Small intestine (tissue), 7 donors: ENCODE measurements around the gene CYP27B1. TPM values are rescaled to one million over a fixed set of nuclear protein-coding genes. Genes with fewer than 3 reads are reported as not detected.
A peak's percentile ranks its signal among the peaks of the same experiment; 100 is the strongest.

Experiments used
- DNase-seq, 2 donors: peaks; one replicate each; pipeline versions ENCODE4 v3.0.0 to v3.0.0-alpha.2; 2013
- FAIRE-seq: peaks from 2 replicates; lab custom pipeline; 2012; peaks lifted over from hg19 to GRCh38; lab: Jason Lieb, UNC
- H3K27ac ChIP-seq, 3 donors: one replicate each; pipeline ENCODE4 v1.5.1; 2013; ENCODE audit warnings: low read length in 2 of 3, mild to moderate bottlenecking in 2 of 3, control low read depth in 1 of 3, inconsistent platforms in 1 of 3, low read depth in 1 of 3, moderate library complexity in 1 of 3
- H3K27me3 ChIP-seq, 3 donors: one replicate each; pipeline ENCODE4 v1.6.1; 2013; ENCODE audit warnings: low read length in 3 of 3, inconsistent platforms in 1 of 3; ENCODE audit not compliant: control insufficient read depth in 3 of 3, insufficient read depth in 3 of 3
- H3K36me3 ChIP-seq, 3 donors: one replicate each; pipeline ENCODE4 v1.6.1; 2013; ENCODE audit warnings: low read length in 3 of 3, inconsistent platforms in 1 of 3, low read depth in 1 of 3, mild to moderate bottlenecking in 1 of 3, moderate library complexity in 1 of 3; ENCODE audit not compliant: control insufficient read depth in 3 of 3, insufficient read depth in 2 of 3
- H3K4me1 ChIP-seq, 3 donors: one replicate each; pipeline ENCODE4 v1.6.1; 2013; ENCODE audit warnings: low read length in 2 of 3, inconsistent platforms in 1 of 3, low read depth in 1 of 3, mild to moderate bottlenecking in 1 of 3, moderate library complexity in 1 of 3; ENCODE audit not compliant: control insufficient read depth in 3 of 3, insufficient read depth in 2 of 3
- H3K4me3 ChIP-seq, 3 donors: one replicate each; pipeline ENCODE4 v1.5.1; 2013; ENCODE audit warnings: low read length in 3 of 3, control low read depth in 1 of 3, inconsistent platforms in 1 of 3, low read depth in 1 of 3, mild to moderate bottlenecking in 1 of 3, moderate library complexity in 1 of 3
- H3K9me3 ChIP-seq, 2 donors: one replicate each; pipeline ENCODE4 v1.6.1; 2013; ENCODE audit warnings: low read depth in 1 of 2, low read length in 1 of 2; ENCODE audit not compliant: control insufficient read depth in 2 of 2, insufficient read depth in 1 of 2
- WGBS, 3 donors: extraction: QIAGEN DNeasy Blood & Tissue Kit; methylation state at CpG; one replicate each; pipeline ENCODE4 v1.1.7; 2013; 5-methylcytosine and 5-hydroxymethylcytosine counted together
- polyA plus RNA-seq, 4 donors: library from polyadenylated mRNA; stranded (reverse) in 3 of 4; unstranded in 1 of 4; fragments of 200-250 nt in 3 of 4; fragments of 120-200 nt in 1 of 4; gene quantifications; one replicate each; pipeline versions ENCODE4 v1.2.1 to v1.2.3, GENCODE V29; 2013
- donor health status: healthy with polysubstance abuse.
- donor health status: control.
- donor health status: control.
- donor health status: Bipolar disorder and iron deficiency.
- donor health status: healthy.

Gene CYP27B1
- polyA plus RNA-seq, 4 donors: 0.27 to 1.7 (median 1.2) TPM

DNA sequence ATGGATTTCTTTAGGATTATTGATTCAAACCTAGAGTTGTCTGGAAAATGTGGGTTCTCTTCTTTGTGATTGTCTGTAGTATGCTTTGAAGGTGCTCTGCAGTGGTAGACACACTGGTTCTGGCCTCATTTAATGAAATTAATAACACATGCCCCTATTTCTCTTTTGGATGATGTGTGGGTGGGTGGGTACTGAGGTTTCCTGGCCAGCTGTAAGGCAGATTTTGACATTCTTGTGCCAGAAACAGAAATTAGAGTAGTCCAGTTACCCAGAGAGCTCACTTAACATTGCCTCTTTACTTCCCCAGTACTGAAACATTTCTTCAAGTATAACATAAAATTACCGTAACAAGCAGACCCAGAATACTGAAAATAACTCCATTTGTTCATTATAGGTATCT, 30.1 kb upstream of the CYP27B1 start:
- FAIRE-seq: no peak

DNA sequence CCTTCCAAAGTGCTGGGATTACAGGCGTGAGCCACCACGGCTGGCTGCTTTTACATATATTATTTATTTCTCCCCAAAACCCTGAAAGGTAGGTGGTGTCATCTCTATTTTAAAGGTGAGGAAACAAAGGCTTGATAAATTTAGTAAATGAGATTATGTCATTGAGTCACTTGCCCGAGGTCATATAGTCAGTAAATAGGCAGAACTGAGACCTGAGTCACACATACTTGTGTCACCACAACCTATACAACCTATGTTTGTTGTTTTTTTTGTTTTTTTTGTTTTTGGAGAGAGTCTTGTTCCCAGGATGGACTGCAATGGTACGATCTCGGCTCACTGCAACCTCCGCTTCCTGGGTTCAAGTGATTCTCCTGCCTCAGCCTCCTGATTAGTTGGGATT, 28.5 kb upstream of the CYP27B1 start:
- H3K27me3 ChIP-seq: no peaks in the 10 kb centered on the region
- peaks cover 12 to 36% (median 22%) of the 10 kb centered on the region in 3 donors for H3K36me3 ChIP-seq
- H3K4me1 ChIP-seq: no peaks in the 10 kb centered on the region
- H3K4me3 ChIP-seq: no peak overlapping the region
- FAIRE-seq (no peak), DNase-seq (no peak)
- WGBS, 3 donors: 92 to 95% (median 93%) methylated on average over 6 of the region's 6 CpGs
- H3K27ac ChIP-seq: no peak overlapping the region
- H3K9me3 ChIP-seq: no peaks in the 10 kb centered on the region

More for the DNA sequence above, 30.1 kb upstream of the CYP27B1 start:
- no peaks in the 10 kb centered on the region for H3K4me1 ChIP-seq
- no peak overlapping the region for H3K27ac ChIP-seq
- no peak for DNase-seq
- WGBS, 3 donors: 96 to 100% (median 97%) methylated on average over 1 of the region's 1 CpG
- H3K27me3 ChIP-seq: no peaks in the 10 kb centered on the region
- H3K4me3 ChIP-seq: no peak overlapping the region
- no peaks in the 10 kb centered on the region for H3K9me3 ChIP-seq
- peaks cover 13 to 36% (median 23%) of the 10 kb centered on the region in 3 donors for H3K36me3 ChIP-seq

DNA sequence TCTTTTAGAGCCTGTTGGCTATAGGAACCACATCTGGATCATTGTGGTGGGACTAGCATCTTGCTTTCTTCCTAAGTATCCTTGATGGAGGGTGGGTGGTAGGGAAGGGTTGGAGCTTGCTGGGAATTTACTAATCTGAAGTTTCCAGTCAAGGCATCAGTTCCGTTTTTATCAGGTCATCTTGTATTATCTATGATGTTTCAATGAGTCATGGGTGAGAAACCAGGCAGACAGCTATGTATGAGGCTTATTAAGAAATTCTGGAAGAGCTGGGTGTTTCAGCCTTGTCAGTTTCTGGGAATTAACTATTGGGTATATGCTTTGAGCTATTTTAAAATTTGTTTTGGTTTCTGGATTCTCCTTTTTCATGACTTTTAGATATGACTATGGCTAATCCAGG, 27.0 kb upstream of the CYP27B1 start:
- H3K9me3 ChIP-seq: no peaks in the 10 kb centered on the region
- H3K27me3 ChIP-seq: no peaks in the 10 kb centered on the region
- WGBS, 3 donors: 16 to 36% (median 31%) methylated on average over 1 of the region's 1 CpG
- no peaks in the 10 kb centered on the region for H3K4me1 ChIP-seq
- FAIRE-seq (no peak), DNase-seq (no peak)
- H3K27ac ChIP-seq: no peak overlapping the region
- peaks cover 12 to 43% (median 15%) of the 10 kb centered on the region in 3 donors for H3K36me3 ChIP-seq
- no peak overlapping the region for H3K4me3 ChIP-seq

DNA sequence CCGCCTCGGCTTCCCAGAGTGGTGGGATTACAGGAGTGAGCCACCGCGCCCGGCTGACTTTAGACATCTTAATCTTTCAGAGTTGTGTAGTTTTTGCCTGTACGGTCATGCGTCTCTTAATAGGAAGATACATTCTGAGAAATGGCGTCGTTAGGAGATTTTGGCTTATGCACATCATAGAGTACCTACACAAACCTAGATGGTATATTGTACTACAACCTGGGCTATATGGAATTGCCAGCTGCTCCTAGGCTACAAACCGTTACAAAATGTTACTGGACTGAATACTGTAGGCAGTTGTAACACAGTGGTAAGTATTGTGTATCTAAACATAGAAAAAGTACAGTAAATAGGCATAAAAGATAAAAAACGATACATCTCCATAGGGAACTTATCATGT, 17.0 kb upstream of the CYP27B1 start:
- H3K4me1 ChIP-seq: peaks cover 0 to 7% (median 2%) of the 10 kb centered on the region in 3 donors
- no peak overlapping the region for H3K4me3 ChIP-seq
- 88 to 94% (median 93%) methylated on average over 11 of the region's 11 CpGs for WGBS, 3 donors
- no peaks in the 10 kb centered on the region for H3K27me3 ChIP-seq
- peaks cover 5 to 30% (median 9%) of the 10 kb centered on the region in 3 donors for H3K36me3 ChIP-seq
- no peaks in the 10 kb centered on the region for H3K9me3 ChIP-seq
- H3K27ac ChIP-seq: no peak overlapping the region
- FAIRE-seq: no peak
- DNase-seq: no peak

DNA sequence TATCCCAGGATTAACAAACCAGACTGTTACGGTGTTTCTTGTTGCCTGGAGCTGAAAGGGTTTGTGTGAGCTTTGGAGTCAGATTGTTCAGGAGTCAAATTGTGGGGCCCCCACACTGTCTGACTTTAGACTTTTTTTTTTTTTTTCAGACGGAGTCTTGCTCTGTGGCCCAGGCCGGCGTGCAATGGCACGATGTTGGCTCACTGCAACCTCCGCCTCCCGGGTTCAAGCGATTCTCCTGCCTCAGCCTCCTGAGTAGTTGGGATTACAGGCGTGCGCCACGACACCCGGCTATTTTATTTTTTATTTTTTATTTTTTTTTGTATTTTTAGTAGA, 16.6 kb upstream of the CYP27B1 start:
- peak overlapping the region; percentile 64 to 99 (median 67) for H3K4me3 ChIP-seq
- H3K27me3 ChIP-seq: no peaks in the 10 kb centered on the region
- no peak overlapping the region for H3K27ac ChIP-seq
- no peaks in the 10 kb centered on the region for H3K9me3 ChIP-seq
- WGBS, 3 donors: 79 to 84% (median 81%) methylated on average over 12 of the region's 12 CpGs
- FAIRE-seq (no peak), DNase-seq (no peak)
- H3K4me1 ChIP-seq: peaks cover 0 to 7% (median 2%) of the 10 kb centered on the region in 3 donors
- H3K36me3 ChIP-seq: peaks cover 5 to 27% (median 9%) of the 10 kb centered on the region in 3 donors

DNA sequence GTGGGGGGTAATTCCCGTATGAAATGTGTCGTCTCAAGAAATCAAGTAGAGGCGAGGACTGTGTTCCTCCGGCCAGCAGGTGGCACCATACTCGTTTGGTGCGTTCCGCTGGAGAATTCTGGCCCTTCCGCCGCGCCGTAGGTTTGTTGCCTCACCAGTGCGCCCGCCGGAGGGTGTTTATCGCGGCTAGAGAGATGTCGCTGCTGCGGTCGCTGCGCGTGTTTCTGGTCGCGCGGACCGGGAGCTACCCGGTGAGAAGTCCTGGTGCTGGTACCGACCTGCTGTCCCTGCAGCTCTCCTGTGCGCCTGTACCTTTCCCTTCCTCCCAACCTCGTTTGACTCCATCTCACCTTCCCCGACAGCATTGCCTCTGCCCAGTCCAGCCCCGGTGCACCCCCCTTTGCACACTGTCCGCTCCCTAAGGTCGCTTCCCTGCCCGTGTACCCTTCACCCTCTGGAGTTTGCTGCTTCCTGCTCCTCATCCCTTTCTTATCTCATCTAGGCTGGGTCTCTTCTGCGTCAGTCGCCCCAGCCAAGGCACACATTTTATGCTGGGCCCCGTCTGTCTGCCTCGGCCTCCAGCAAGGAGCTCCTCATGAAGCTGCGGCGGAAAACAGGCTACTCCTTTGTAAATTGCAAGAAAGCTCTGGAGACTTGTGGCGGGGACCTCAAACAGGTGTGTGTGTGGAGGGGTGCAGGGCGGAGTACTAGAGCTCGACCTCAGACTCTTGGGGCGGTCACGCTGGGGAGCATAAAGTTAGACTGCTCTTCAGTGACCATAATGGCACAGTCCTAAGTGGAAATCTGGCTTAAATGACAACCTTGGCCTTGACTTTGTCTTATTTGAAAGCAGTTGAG, 16.0 kb upstream of the CYP27B1 start, which contains the start of gene TSFM:
TSS of gene TSFM (plus strand) at position 180 of the 858 bp plus-strand sequence. CDS start at position 195, 15 bp downstream.
- no peak for FAIRE-seq
- 0 to 1% (median 0%) methylated on average over 42 to 45 of the region's 45 CpGs for WGBS, 3 donors

DNA sequence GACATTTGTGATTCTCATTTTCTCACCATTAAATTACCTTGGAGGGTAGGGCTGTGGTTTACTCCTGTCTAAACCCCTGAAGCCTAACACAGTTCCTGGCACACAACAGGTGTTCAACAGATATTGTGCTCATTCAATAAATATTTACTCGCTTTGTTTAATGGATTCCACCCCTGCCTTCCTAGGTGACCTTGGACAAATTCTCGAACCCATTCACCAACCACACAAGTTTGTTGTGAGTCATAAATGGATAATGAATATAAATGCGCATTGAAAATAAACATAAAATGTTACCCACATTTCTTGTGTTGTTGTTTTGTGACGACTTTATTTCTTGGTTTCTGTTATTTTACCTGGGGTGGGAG, 15.3 kb upstream of the CYP27B1 start:
- Histone ChIP-seq H3K9me3 (no peaks in the 10 kb centered on the region), H3K27me3 (no peaks in the 10 kb centered on the region), H3K27ac (no peak overlapping the region), H3K36me3 (peaks cover 5 to 23% (median 7%) of the 10 kb centered on the region in 3 donors), H3K4me1 (peaks cover 0 to 7% (median 2%) of the 10 kb centered on the region in 3 donors), H3K4me3 (peak overlapping the region in 1 of 3 donors; percentile 99)
- FAIRE-seq (no peak), DNase-seq (no peak)
- WGBS, 3 donors: 8 to 21% (median 13%) methylated on average over 4 of the region's 4 CpGs

More for the DNA sequence above, 16.0 kb upstream of the CYP27B1 start, which contains the start of gene TSFM:
- peak; percentile 94 to 98 for DNase-seq
- H3K27ac ChIP-seq: peak within 1 kb of the TSS in 2 of 3 donors; percentile 69
- peaks cover 5 to 23% (median 9%) of the 10 kb centered on the region in 3 donors for H3K36me3 ChIP-seq
- peak within 1 kb of the TSS; percentile 64 to 99 (median 67) for H3K4me3 ChIP-seq
- no peaks in the 10 kb centered on the region for H3K9me3 ChIP-seq
- H3K27me3 ChIP-seq: no peaks in the 10 kb centered on the region
- H3K4me1 ChIP-seq: peaks cover 0 to 7% (median 2%) of the 10 kb centered on the region in 3 donors

DNA sequence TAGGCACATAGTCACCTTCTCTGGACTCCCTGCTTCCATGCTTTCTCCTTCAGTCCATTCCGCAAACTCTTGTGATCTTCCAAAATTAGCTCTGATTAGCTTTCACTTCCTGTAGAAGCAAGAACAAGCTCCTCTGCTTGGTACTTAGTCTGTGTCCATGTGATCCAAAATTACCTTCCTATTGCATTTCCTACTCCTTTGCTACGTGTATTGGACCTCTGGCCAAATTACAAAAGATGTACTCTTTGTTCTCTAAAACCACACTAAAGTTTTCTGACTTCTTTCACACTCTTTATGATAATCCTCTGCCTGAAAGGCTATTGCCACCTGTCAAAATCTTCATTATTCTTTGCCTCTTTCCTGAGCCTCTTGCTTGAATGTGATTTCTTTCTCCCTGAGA, 14.9 kb upstream of the CYP27B1 start:
- H3K4me3 ChIP-seq: no peak overlapping the region
- 72 to 86% (median 72%) methylated on average over 2 of the region's 2 CpGs for WGBS, 3 donors
- FAIRE-seq: no peak

More for the DNA sequence above, 14.9 kb upstream of the CYP27B1 start:
- H3K27ac ChIP-seq: no peak overlapping the region
- H3K4me1 ChIP-seq: peaks cover 0 to 7% (median 2%) of the 10 kb centered on the region in 3 donors
- H3K9me3 ChIP-seq: no peaks in the 10 kb centered on the region
- peaks cover 3 to 23% (median 3%) of the 10 kb centered on the region in 3 donors for H3K36me3 ChIP-seq
- H3K27me3 ChIP-seq: no peaks in the 10 kb centered on the region
- no peak for DNase-seq
